ENCODE data around the gene ATRN.
"Not testable (repeated sequence)": the region's sequence is repeated elsewhere in the genome, so short reads cannot be mapped to it uniquely, and the experiment has no call there.

Gene ATRN

DNA sequence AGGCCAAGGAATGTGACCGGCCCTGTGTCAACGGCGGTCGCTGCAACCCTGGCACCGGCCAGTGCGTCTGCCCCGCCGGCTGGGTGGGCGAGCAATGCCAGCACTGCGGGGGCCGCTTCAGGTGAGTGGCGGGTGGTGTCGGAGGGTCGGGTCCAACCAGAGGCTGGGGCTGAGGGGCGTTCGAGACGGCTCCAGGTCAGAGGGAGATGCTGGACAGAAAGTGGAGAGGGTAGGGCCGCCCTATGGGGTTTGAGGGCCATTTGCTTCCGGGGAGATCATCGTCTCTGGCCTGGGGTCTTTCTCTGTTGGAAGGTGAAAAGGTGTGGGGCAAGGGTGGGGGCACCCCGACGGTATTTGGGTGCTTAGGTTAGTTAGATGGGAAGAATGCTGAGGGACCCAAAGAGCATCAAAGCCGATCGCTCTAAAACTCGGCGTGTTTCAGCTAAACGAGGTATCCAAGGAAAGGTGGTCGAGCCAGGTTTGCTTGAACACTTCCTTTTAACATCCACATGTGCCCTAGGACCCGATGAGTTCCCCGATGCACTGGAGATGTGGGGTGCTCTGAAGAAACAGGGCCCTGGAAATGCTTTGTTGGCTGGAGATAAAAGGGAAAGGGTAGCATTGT lies 691 bp downstream of the ATRN start:
- DNase-seq: no peak

GRCh38 chr20:3472105-3472504 lies 1.3 kb downstream of the ATRN start:
- no peak for DNase-seq

DNA sequence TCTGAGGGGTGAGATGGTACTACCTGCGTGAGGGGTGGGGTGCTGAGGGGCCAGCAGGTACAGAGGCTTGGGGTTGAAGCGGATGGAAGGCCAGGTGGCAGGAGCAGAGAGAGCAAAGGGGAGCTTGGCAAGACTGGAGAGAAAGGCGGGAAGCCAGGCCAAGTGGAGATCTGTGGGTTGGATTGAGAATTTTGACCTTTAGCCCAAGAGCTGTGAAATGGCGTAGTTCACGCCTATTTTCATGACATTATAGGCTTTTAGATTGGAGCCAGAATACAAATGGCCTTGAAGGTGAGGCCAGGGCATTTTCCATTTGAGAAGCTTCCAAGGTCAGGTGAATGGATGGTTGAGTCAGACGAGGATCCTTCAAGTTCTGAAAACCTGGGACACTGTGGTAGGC lies 2.5 kb downstream of the ATRN start:
- no peak for DNase-seq

DNA sequence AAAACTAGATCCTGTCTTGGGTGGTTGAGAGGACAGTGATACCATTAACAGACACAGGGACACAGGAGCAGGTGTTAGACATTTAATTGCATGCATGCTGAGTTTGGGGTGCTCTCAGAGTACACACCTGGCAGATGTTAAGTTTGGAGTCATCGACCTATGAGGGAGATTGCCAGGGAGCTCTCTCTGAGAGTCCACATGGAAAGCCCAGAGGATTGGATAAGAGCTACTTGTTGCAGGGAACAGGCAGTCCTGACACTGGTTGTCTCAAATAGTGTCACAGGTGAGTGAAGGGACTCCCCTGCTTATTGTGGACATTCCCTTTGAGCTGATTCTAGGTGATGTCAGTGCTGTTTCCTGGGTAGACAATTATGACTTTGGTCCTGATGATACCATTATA lies 3.1 kb downstream of the ATRN start:
- no peak for DNase-seq

GRCh38 chr20:3477003-3477860 lies 6.4 kb downstream of the ATRN start:
- not testable (repeated sequence) for DNase-seq

- no peak for DNase-seq
Observed at GRCh38 chr20:3477861-3478544, 7.2 kb downstream of the ATRN start.

DNA sequence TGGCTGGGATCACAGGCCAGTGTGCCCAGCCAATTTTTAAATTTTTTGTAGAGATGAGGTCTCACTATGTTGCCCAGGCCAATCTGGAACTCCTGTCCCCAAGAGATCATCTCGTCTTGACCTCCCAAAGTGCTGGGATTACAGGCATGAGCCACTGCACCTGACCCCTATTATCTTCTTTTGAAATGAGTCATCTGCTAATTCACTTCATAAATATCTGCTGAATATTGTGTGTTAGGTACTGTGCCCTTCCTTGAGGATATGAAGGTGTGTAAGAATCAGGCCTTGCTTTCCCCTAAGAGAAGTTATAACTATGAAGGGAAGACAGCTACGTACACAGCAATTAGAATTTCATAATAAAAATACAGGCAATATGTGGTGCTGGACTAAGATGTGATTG lies 8.2 kb downstream of the ATRN start:
- DNase-seq: no peak

DNA sequence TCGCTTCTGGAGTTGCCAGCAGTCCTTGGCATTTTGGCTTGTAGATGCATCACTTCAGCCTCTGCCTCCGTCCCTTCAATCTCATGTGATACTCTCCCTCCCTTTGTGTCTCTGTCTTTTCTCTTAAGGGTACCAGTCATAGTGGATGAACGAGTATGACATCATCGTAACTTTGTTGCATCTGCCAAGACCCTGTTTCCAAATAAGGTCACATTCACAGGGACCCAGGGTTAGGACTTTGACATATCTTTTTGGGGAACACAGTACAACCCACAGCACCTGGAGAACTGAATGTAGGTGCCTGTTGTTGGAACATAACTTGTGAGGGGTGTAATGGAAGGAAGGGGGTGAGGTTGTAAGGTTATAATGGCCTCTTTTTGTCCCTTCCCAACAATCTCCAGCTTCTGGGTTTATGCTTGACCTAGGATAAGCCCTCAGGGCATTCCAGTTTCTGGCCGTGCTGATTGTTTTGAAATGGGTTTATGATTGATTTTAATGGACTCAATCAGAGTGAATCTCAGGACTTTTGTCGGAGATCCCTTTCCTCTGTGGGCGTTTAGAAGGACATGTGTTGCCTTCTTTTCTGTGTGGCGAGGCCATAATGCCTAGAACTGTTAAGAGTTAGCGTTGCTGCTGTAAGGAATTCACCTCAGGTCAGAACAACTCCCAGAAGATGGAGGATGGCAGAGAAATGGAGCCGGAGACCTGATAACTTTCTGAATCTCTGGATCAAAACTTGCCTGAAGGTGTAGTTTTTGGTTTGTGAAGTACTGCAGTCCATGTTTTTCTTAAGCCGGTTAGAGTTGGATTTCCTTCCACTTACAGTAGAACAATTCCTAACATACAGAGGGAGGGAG lies 9.2 kb downstream of the ATRN start:
- DNase-seq: no peak

DNA sequence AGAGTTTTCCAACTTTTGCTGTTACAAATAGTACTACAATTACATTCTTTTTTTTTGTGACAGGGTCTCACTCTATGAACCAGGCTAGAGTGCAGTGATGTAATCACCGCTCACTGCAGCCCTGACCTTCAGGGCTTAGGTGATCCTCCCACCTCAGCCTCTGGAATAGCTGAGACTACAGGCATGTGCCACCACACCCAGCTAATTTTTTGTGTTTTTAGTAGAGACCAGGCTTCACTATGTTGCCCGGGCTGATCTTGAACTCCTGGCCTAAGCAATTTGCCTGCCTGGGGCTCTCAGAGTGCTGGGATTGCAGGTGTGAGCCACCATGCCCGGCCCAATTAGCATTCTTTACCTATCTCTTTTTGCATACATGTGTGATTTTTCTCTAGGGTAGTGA lies 12.5 kb downstream of the ATRN start:
- no peak for DNase-seq

GRCh38 chr20:3483784-3484183 lies 13.0 kb downstream of the ATRN start:
- DNase-seq: no peak

DNA sequence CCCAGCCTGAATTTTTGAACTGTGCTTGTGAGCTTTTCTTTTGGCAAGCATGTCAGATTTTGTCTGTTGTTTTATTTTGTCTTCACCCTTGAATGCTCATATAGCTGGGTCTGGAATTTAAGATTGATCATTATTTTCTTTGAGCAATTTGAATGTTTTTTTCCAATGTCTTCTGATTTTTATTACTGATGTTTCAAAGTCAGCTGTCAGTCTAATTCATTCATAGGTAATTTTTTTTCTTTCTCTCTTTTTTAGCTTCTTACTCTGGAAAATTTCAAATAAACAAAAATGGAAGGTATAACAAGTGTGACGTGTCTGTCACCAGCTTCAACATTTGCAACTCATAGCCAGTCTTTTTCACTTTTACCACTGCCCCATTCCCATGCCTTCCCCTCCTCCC lies 15.1 kb downstream of the ATRN start:
- DNase-seq: no peak

DNA sequence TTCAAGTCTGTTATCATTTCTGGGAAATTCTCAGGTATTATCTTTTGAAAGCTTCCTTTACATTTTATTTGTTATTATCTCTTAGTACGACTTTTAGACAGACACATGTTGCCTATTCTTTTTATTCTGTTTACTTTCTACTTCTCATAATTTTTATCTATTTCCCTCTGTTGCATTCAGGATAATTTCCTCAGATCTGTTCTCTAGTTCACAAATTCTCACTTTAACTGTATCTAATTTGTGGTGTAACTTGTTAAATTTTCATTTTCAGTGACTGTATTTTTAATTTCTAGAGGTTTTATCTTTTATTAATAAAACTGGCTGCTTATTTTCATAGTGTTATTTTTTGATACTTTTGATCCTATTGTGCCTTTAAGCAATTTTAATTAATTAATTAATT lies 16.0 kb downstream of the ATRN start:
- no peak for DNase-seq

DNA sequence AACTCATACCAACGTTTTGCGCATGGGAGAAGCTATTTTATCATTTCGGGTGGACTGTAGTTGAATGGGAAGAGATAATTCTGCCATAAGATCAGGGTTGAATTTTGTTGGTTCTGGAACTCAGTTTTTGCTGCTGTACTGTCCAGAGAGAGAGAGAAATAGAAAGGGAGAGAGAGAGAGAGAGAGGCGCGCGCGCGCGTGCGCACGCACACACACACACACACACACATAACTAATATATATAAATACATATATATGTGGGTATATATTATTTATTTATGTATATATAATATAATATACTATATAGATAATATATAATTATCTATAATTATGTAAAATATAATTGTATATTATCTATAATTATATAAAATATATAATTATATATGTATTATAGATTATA lies 21.9 kb downstream of the ATRN start:
- no peak for DNase-seq

DNA sequence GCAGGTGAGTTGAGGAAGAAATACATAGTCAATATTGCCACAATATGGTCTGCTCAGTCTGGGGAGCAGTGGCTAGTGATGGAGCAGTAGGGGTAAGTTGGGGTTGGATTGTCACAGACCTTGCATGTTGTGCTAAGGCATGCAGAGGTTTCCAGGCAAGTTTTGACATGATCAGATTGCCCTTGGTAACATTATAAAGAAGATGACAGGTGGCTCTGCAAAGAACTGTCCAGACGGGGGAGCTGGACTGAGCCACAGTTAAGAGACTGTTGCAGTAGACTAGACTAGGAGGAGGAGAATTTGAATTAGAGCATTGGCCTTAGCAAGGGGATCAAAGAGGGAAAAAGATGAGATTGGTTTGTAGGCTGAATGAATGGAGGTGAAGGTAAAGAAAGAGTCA lies 23.4 kb downstream of the ATRN start:
- no peak for DNase-seq

DNA sequence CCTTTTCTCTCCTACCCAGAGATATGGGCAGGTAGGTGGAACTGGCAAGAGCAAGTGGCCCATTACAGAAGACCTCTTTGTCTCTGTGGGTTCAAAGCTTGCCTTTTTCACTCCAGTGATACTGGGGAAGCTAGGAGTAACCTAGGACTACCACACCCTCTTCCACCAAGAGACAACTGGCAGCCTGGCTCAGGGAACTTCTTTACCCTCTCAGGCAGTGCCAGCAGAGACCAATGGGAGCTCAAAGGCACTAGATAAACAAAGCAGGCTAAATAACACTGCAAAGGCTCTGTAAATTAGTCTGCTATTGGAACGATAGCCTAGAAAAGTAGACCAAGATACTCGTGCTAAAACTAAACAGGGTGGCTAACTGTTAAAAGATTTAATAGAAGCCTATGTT lies 32.1 kb downstream of the ATRN start:
- DNase-seq: no peak

- no peak for DNase-seq
Observed at GRCh38 chr20:3505148-3505547, 34.3 kb downstream of the ATRN start.

GRCh38 chr20:3509064-3509463 lies 38.2 kb downstream of the ATRN start:
- peak; percentile 46 for DNase-seq

DNA sequence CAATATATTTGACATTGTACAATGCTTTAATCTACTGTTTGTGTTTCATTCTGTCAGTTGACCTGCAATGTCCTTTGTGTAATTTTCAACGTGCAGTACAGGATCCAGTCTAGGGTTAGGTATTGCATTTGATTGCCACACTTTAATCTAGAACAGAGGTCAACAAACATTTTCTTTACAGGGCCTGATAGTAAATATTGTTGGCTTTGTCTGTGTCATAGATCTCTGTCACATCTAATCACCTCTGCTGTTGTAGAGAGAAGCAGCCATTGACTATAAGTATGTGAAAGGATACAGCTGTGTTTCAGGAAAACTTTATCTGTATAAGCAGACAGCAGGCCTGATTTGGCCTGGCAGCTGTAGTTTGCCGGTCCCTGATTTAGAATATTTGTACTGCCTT lies 39.3 kb downstream of the ATRN start:
- no peak for DNase-seq

DNA sequence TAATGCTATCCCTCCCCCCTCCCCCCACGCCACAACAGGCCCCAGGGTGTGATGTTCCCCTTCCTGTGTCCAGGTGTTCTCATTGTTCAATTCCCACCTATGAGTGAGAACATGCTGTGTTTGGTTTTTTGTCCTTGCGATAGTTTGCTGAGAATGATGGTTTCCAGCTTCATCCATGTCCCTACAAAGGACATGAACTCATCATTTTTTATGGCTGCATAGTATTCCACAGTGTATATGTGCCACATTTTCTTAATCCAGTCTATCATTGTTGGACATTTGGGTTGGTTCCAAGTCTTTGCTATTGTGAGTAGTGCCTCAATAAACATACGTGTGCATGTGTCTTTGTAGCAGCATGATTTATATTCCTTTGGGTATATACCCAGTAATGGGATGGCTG lies 41.4 kb downstream of the ATRN start:
- not testable (repeated sequence) for DNase-seq

GRCh38 chr20:3514012-3514642 lies 43.3 kb downstream of the ATRN start:
- no peak for DNase-seq

DNA sequence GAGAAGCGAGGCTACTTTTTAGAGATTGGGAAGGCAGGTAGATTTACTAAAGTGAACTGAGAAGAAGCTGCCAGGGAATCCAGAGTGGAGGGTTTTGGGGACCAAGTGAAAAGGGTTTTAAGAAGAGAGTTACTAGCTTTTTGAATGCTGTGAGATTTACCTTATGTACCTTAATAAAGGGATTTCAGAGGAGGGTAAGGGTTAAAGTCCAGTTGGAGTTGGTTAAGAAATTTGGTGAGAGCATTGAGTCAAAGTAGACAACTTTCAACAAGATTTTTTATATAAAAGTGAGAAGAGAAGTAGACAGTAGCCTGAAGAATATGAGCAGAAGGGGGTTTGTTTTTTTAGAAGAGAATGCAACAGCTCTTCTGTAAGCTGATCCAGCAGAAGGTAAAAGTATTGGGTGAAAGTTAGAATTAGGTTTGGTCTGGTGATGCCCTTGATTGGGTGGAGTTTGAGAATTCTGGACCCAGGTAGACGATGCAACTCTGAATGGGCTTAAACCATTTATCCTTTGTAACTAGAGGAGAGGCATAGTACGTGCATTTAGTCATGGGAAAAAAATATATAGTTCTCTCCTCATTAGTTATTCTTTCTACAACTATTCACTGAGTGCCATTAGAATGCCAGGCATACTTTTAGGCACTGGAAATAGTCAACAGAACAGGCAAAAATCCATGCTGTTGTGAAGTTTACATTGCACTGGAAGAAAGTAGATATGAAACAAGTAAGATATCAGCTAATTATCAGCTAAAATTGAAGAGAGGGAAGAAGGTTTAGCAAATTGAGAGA lies 44.8 kb downstream of the ATRN start:
- no peak for DNase-seq

All from activated CD4-positive, alpha-beta T cell treated with anti-CD3 and anti-CD28 coated beads, Interleukin-10, Interleukin-2, amounts not matched to agents 100 ng/mL and 50 ng/mL, durations not matched to agents 16 hours and 8 hours (primary cell).